ENCODE data around the gene BICC1.

DNA sequence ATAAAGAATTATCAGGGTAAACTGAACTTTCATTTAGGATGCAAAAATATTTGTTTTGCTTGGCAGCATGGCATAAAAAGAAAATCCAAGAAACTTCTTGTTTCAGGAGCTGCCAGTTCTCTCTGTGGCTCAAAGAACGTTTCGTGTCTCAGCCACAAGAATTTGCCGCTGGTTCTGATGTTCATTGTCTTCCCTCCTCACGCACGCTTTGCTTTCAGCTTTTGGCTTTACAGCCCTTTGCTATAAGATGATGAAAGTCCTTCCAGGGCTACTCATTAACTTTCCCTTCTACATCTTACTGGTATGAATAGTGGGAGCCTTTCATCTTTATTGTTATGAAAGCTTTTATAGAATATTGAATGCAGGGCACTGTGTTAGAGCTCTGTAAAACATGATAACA, 124.7 kb downstream of the BICC1 start:
- TF ChIP-seq, protein P1, sequence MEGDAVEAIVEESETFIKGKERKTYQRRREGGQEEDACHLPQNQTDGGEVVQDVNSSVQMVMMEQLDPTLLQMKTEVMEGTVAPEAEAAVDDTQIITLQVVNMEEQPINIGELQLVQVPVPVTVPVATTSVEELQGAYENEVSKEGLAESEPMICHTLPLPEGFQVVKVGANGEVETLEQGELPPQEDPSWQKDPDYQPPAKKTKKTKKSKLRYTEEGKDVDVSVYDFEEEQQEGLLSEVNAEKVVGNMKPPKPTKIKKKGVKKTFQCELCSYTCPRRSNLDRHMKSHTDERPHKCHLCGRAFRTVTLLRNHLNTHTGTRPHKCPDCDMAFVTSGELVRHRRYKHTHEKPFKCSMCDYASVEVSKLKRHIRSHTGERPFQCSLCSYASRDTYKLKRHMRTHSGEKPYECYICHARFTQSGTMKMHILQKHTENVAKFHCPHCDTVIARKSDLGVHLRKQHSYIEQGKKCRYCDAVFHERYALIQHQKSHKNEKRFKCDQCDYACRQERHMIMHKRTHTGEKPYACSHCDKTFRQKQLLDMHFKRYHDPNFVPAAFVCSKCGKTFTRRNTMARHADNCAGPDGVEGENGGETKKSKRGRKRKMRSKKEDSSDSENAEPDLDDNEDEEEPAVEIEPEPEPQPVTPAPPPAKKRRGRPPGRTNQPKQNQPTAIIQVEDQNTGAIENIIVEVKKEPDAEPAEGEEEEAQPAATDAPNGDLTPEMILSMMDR (IDR thresholded peaks at IDR 0.05), result no peak
- no peak for TF ChIP-seq POLR2A (IDR thresholded peaks at IDR 0.05)
